ENCODE results near the gene KCNMA1.

The KCNMA1 gene

GRCh38 chr10:77207828-77208185 lies 429.8 kb downstream of the KCNMA1 start:
- no peak for DNase-seq (ENCODE audit: low read depth)

- DNase-seq (ENCODE audit: low read depth): no peak
These were observed 430.3 kb downstream of the KCNMA1 start for GRCh38 chr10:77207182-77207827.

DNA sequence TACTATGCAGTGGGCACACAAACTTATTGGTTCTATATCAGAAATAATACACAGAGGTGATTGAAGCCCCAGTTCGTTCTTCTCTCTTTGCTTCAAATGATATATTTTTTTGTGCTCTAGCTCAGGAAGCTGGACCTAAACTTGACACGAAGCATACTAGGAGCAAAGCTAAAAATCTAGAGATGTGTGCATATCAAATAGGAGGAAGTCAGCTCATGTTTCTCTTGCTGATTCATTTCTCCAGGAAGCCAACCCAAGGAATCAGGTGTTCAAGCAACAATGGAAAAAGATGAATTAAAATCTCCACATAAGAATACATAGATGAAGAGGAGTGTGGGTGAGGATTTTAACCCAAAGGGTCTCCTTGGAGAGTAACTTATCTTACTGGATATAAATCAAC lies 432.5 kb downstream of the KCNMA1 start:
- DNase-seq (ENCODE audit: low read depth): no peak

- DNase-seq (ENCODE audit: low read depth): no peak
These were observed 433.4 kb downstream of the KCNMA1 start for GRCh38 chr10:77204171-77204570.

DNA sequence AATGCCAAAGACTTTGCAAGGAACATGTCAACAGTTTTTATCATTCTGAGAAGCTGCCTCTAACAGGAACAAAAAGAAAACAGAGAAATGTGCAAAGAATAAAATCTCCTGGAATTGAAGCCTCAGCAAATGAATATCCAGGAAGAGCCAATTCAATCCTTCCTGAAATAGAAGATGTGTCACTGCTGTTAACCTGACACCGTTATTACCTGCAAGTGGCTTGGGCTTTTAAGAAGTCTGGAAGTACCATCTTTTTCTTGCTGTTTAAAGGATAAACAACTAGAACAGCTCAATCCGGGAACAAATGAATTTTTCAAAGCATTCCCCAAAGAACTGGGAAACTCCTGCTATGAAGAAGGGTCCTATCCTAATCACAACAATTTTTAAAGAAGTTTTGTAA lies 434.8 kb downstream of the KCNMA1 start:
- DNase-seq (ENCODE audit: low read depth): no peak

- no peak for DNase-seq (ENCODE audit: low read depth)
These were observed 436.2 kb downstream of the KCNMA1 start for GRCh38 chr10:77201135-77202106.

DNA sequence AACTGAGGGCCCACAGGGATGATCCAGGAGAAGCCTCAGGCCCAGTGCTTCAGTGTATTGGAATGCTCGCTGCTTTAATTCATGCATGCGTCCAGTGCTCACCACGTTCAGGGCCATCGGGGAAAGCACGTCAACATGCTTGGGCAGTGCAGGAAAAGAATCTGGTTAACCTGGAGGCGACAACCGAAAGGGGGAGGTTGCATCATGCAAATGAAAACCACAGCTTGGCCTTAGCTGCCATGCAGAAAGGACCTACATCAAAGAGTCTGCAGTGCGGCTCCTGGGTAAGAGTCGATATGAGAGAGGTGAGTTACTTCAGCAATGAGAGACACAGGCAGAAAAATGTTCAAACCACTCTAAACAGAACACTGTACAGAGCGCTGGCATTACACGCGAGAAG lies 440.1 kb downstream of the KCNMA1 start:
- no peak for DNase-seq (ENCODE audit: low read depth)

DNA sequence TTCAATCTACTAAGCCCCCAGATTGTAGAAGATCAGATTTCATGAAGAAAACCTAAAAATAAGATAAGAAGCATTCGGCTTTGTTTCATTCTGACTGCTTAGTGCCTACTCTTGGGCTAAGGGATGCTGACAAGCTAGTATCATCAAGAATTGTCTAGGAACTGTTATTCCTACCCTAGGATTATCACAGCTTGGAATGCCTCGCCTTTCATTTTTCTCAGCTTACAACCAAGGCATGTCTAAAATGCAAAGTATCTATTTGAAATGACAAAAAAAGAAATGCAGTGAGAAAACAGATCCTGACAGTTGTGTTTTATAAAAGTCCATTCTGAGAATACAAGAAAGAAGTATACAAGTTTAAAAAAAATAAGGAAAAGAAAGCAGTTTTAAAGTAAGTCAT lies 441.0 kb downstream of the KCNMA1 start:
- DNase-seq (ENCODE audit: low read depth): no peak

GRCh38 chr10:77195101-77195500 lies 442.5 kb downstream of the KCNMA1 start:
- DNase-seq (ENCODE audit: low read depth): no peak

- DNase-seq (ENCODE audit: low read depth): no peak
These were observed 444.6 kb downstream of the KCNMA1 start for GRCh38 chr10:77193001-77193400.

- DNase-seq (ENCODE audit: low read depth): no peak
These were observed 445.2 kb downstream of the KCNMA1 start for GRCh38 chr10:77192402-77192801.

GRCh38 chr10:77191324-77192049 lies 446.1 kb downstream of the KCNMA1 start:
- no peak for DNase-seq (ENCODE audit: low read depth)

DNA sequence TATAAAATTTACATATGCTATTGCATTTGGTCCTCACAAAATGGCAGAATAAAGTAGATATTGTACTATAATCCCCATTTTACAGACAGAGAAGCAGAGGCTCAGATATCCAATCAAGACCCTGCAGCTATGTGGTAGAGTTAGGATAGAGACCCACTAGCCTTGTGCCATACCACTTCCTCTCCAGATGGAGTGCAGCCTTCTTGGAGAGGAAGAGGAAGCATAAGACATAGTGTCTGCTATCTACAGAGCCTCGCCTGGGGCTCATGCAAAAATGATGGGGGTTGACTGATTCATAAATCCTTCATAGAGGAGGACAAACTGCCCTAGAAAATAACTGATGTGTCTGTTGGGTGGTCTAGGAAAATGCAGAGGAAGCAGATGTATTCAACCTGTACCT lies 447.3 kb downstream of the KCNMA1 start:
- DNase-seq (ENCODE audit: low read depth): no peak

DNA sequence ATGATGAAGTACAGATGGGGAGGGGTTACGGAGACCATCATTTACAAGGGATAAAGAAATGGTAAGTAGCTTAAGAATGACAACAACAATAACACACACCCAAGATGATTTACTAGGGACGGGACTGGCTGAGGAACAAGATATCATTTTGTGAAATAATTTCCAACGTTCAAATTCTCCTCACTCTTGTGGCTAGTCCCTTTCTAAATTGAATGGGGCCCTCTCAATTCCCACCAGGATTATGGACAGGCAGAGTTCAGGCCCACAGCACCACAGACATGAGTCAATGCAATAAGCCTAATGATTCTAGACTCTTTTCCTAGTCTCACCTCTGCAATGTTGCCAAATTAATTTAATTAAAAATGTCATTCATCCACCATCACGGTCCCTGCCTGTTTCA lies 448.1 kb downstream of the KCNMA1 start:
- no peak for DNase-seq (ENCODE audit: low read depth)

DNA sequence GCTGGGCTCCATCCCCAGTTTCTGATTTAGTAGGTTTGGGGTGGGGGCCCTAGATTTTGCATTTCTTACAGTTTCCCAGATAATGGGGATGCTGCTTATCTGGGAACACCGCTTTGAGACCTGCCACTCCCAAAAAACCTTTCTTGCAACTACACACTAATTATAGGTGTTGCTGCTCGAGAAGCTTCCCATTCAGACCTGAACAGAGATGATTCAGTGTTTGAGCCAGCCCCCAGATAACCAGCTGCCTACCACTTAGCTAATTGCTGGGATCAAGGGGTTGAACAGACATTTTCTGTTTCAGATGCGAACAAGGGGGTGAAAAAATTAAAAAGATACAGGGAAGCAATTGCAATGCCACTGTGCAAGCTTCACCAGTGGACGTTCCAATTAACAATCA lies 448.5 kb downstream of the KCNMA1 start:
- DNase-seq (ENCODE audit: low read depth): no peak

GRCh38 chr10:77188521-77188920 lies 449.1 kb downstream of the KCNMA1 start:
- no peak for DNase-seq (ENCODE audit: low read depth)

- no peak for DNase-seq (ENCODE audit: low read depth)
These were observed 449.6 kb downstream of the KCNMA1 start for GRCh38 chr10:77188000-77188395.

DNA sequence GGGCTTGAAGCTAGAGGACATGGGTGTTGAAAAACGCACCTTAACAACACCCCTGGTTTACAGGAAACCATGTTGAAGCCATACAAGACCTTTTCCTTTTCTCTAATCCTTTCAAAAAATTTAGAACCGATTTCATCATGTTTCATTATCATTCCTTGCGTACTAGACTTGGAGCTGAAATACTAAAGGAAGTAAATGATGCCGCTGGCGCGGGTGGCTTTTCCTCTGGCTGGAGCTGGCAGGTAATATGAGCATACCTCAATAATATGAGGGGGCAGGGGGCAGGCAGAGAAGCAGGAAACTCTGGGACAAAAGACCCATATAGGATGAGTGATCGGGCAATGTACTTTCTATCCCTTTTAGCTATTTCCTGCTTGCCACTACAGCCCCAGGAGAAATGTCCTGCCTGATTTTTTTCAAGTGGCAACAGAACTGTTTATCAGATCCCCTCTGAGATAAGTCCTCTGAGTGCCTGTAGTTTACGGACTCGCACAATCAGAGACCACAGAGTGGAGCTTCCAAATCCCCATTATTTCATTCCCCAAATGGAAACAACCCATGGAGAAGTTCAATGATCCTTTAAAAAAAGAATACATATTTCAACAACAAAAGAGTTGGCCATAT lies 450.1 kb downstream of the KCNMA1 start:
- no peak for DNase-seq (ENCODE audit: low read depth)

GRCh38 chr10:77186936-77187335 lies 450.7 kb downstream of the KCNMA1 start:
- DNase-seq (ENCODE audit: low read depth): no peak

DNA sequence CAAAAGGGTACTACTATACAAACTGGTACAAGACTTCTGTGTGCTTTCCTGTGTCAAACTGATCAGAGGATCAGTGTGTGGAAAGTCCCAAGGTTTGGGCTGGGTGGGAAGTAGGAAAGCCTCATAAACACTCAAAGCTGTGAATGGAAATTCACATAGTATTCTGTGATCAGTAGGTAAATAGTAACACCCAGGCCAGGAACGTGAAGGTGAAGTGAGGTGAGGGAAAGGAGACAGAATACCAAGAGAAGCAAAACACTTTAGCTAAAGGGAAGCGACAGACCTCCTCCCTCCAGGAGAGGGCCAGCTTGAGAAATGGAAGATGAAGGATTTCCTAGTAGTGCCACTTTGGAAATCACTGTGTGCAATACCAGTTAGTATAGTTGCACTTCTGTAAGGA lies 451.9 kb downstream of the KCNMA1 start:
- DNase-seq (ENCODE audit: low read depth): no peak

DNA sequence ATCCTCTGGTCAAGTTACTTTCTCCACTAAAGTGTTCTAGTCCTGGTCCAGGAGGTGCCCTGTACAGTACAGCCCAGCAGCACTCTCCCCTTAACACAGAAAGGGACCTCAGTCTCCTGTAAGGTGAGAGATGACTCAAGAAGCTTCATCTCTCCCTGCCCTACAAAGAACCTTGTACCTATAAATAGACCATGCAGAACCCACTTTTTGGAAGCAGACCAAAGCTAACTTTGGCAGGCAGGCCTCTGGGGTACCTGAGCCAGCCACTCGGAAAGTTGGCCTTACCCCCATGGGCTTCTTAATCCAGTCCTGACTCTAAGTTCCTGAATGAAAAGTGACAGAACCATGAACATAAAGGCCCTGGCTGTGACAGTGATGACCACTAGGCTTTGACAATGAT lies 454.8 kb downstream of the KCNMA1 start:
- no peak for DNase-seq (ENCODE audit: low read depth)

GRCh38 chr10:77180794-77181193 lies 456.8 kb downstream of the KCNMA1 start:
- DNase-seq (ENCODE audit: low read depth): no peak

Measured in activated T-helper 9 cell treated with anti-CD3 and anti-CD28 coated beads, Interleukin-2, amount 50 U/mL, for 16 hours (primary cell).